NCI-H774 (cell line): ENCODE results near the gene XRN1.
"Not testable (repeated sequence)": the region's sequence is repeated elsewhere in the genome, so short reads cannot be mapped to it uniquely, and the experiment has no call there.

Experiments used
- DNase-seq: peaks from one replicate; lab custom pipeline; 2025; lab: John Stamatoyannopoulos, UW

XRN1 gene

GRCh38 chr3:142438096-142438495, 9.7 kb downstream of the XRN1 start:
- DNase-seq: not testable (repeated sequence)

GRCh38 chr3:142436951-142437585, 10.8 kb downstream of the XRN1 start:
- no peak for DNase-seq

GRCh38 chr3:142434503-142434902, 13.3 kb downstream of the XRN1 start:
- DNase-seq: no peak

- DNase-seq: no peak
These were observed 14.7 kb downstream of the XRN1 start for GRCh38 chr3:142433110-142433509.

GRCh38 chr3:142429582-142429981, 18.3 kb downstream of the XRN1 start:
- no peak for DNase-seq

- no peak for DNase-seq
These were observed 23.1 kb downstream of the XRN1 start for GRCh38 chr3:142424754-142425153.

- no peak for DNase-seq
These were observed 28.8 kb downstream of the XRN1 start for GRCh38 chr3:142418926-142419592.

GRCh38 chr3:142417302-142417701, 30.5 kb downstream of the XRN1 start:
- no peak for DNase-seq

GRCh38 chr3:142400537-142400936, 47.3 kb downstream of the XRN1 start:
- DNase-seq: not testable (repeated sequence)

GRCh38 chr3:142394921-142395622, 52.8 kb downstream of the XRN1 start:
- DNase-seq: no peak

- DNase-seq: no peak
These were observed 62.8 kb downstream of the XRN1 start for GRCh38 chr3:142385078-142385477.

- no peak for DNase-seq
These were observed 73.2 kb downstream of the XRN1 start for GRCh38 chr3:142374687-142375086.

GRCh38 chr3:142369576-142369975, 78.3 kb downstream of the XRN1 start:
- DNase-seq: not testable (repeated sequence)

GRCh38 chr3:142366434-142366833, 81.4 kb downstream of the XRN1 start:
- no peak for DNase-seq

- DNase-seq: no peak
These were observed 83.8 kb downstream of the XRN1 start for GRCh38 chr3:142363936-142364467.

GRCh38 chr3:142363433-142363832, 84.4 kb downstream of the XRN1 start:
- not testable (repeated sequence) for DNase-seq

GRCh38 chr3:142359367-142359766, 88.5 kb downstream of the XRN1 start:
- DNase-seq: no peak

GRCh38 chr3:142356818-142357217, 91.0 kb downstream of the XRN1 start:
- DNase-seq: no peak

GRCh38 chr3:142355692-142356091, 92.1 kb downstream of the XRN1 start:
- DNase-seq: no peak

- DNase-seq: no peak
These were observed 93.8 kb downstream of the XRN1 start for GRCh38 chr3:142354076-142354475.

GRCh38 chr3:142353571-142353970, 94.3 kb downstream of the XRN1 start:
- no peak for DNase-seq

GRCh38 chr3:142352698-142353097, 95.1 kb downstream of the XRN1 start:
- not testable (repeated sequence) for DNase-seq

GRCh38 chr3:142348460-142348859, 99.4 kb downstream of the XRN1 start:
- DNase-seq: no peak
